Naive thymus-derived CD4-positive, alpha-beta T cell (primary cell): ENCODE measurements around the gene OR2F1. TPM values are rescaled to one million over a fixed set of nuclear protein-coding genes. Genes with fewer than 3 reads are reported as not detected.

Source experiments
- ATAC-seq: fragments of 150-1000 bp; cut with Tn5 transposase; 2 replicates; pipeline ENCODE4 v1.10.0; 2021; ENCODE audit warnings: mild to moderate bottlenecking, moderate library complexity
- CTCF ChIA-PET: fragments of 350-600 bp; sonication (Branson Sonifier 250); formaldehyde crosslinking; loops from one replicate; lab custom pipeline; 2021; ENCODE audit warnings: antibody characterized with exemption; lab: Charles Lee
- POLR2A ChIA-PET: fragments of 350-600 bp; sonication (Branson Sonifier 250); formaldehyde crosslinking; loops from one replicate; lab custom pipeline; 2021; ENCODE audit warnings: antibody characterized with exemption, inconsistent platforms; lab: Charles Lee
- DNase-seq, 9 donors: peaks; one replicate each; pipeline versions ENCODE4 v3.0.0 to v3.0.0-alpha.2; 2020 to 2022; ENCODE audit warnings: mixed read lengths in 1 of 9
- H3K27ac ChIP-seq: one replicate; pipeline ENCODE4 v1.7.0; 2013; ENCODE audit warnings: mild to moderate bottlenecking, low read depth, low read length, moderate library complexity
- H3K27me3 ChIP-seq, 2 donors: one replicate each; pipeline ENCODE4 v1.7.0; 2013; ENCODE audit warnings: low read length in 2 of 2, mild to moderate bottlenecking in 2 of 2, moderate library complexity in 2 of 2; ENCODE audit not compliant: control insufficient read depth in 2 of 2, insufficient read depth in 2 of 2
- H3K36me3 ChIP-seq, 3 experiments: 1 replicate in 2 of 3; 2 replicates in 1 of 3; pipeline ENCODE4 v1.7.0; 2013; ENCODE audit warnings: low read length in 3 of 3, mild to moderate bottlenecking in 3 of 3, moderate library complexity in 1 of 3; ENCODE audit not compliant: insufficient read depth in 3 of 3, control insufficient read depth in 2 of 3
- H3K4me1 ChIP-seq, 2 donors: one replicate each; pipeline ENCODE4 v1.7.0; 2013; ENCODE audit warnings: low read length in 2 of 2, mild to moderate bottlenecking in 2 of 2, moderate library complexity in 1 of 2; ENCODE audit not compliant: control insufficient read depth in 2 of 2, insufficient read depth in 2 of 2
- H3K4me3 ChIP-seq: 2 replicates; pipeline ENCODE4 v1.7.0; 2013; ENCODE audit warnings: mild to moderate bottlenecking, low read length
- H3K9me3 ChIP-seq, 3 experiments: 1 replicate in 2 of 3; 2 replicates in 1 of 3; pipeline ENCODE4 v1.7.0; 2013; ENCODE audit warnings: low read length in 3 of 3; ENCODE audit not compliant: control insufficient read depth in 2 of 3
- H3K27ac Mint-ChIP-seq, 9 donors: one replicate each; pipeline ENCODE4 v1.8.0; 2020 to 2022; ENCODE audit warnings: mixed read lengths in 9 of 9, mild to moderate bottlenecking in 8 of 9, moderate library complexity in 5 of 9, inconsistent platforms in 2 of 9
- H3K27me3 Mint-ChIP-seq, 5 donors: one replicate each; pipeline ENCODE4 v1.8.0; 2021 to 2022; ENCODE audit warnings: mixed read lengths in 5 of 5, mild to moderate bottlenecking in 1 of 5
- H3K36me3 Mint-ChIP-seq, 5 donors: one replicate each; pipeline ENCODE4 v1.8.0; 2020 to 2022; ENCODE audit warnings: mixed read lengths in 5 of 5, mild to moderate bottlenecking in 3 of 5, inconsistent platforms in 1 of 5
- H3K4me1 Mint-ChIP-seq, 7 donors: one replicate each; pipeline ENCODE4 v1.8.0; 2020 to 2022; ENCODE audit warnings: mixed read lengths in 7 of 7, mild to moderate bottlenecking in 3 of 7, inconsistent platforms in 1 of 7
- H3K4me3 Mint-ChIP-seq, 10 donors: one replicate each; pipeline ENCODE4 v1.8.0; 2020 to 2022; ENCODE audit warnings: mild to moderate bottlenecking in 10 of 10, mixed read lengths in 10 of 10, moderate library complexity in 6 of 10, inconsistent platforms in 2 of 10
- H3K9me3 Mint-ChIP-seq, 11 donors: one replicate each; pipeline ENCODE4 v1.8.0; 2020 to 2022; ENCODE audit warnings: mixed read lengths in 11 of 11, mild to moderate bottlenecking in 4 of 11, inconsistent platforms in 1 of 11, moderate library complexity in 1 of 11
- intact Hi-C, 2 donors: fragments of 100-400 bp; cut with micrococcal nuclease; formaldehyde crosslinking; loops; one replicate each; pipeline ENCODE4 v1.15.1; 2023
- polyA plus RNA-seq, 2 donors: library from polyadenylated mRNA; unstranded; fragments of 300-500 nt; fragmentation: Illumina TruSeq; gene quantifications; one replicate each; pipeline ENCODE4 v1.2.3, GENCODE V29; 2021
- total RNA-seq, 6 experiments: library from RNA in 5 of 6; stranded (reverse) in 5 of 6; gene quantifications; 1 replicate in 5 of 6; 2 replicates in 1 of 6; pipeline ENCODE4 v1.2.3 and lab custom pipeline; 2021 to 2026

The OR2F1 gene
- total RNA-seq, result not detected
- polyA plus RNA-seq, result not detected
- total RNA-seq (lab: John Stamatoyannopoulos, UW), result not detected

GRCh38 chr7:143954544-143954943, at the start of gene OR2F1:
TSS of gene OR2F1 (plus strand) at chr7:143954844. CDS start at chr7:143959971, 5,127 bp downstream.
- Mint-ChIP-seq H3K4me1 (no peaks in the 10 kb centered on the region), H3K9me3 (peaks cover 0 to 5% (median 0%) of the 10 kb centered on the region in 11 donors), H3K27me3 (peaks cover 21 to 48% (median 29%) of the 10 kb centered on the region in 5 donors), H3K27ac (no peak within 1 kb of the TSS), H3K4me3 (no peak within 1 kb of the TSS), H3K36me3 (no peaks in the 10 kb centered on the region)
- H3K9me3 ChIP-seq, result no peaks in the 10 kb centered on the region
- ATAC-seq, result no peak
- intact Hi-C loops, result no loop called here
- no peaks in the 10 kb centered on the region for H3K4me1 ChIP-seq
- no peak within 1 kb of the TSS for H3K4me3 ChIP-seq
- peaks cover 0 to 3% of the 10 kb centered on the region in 2 donors for H3K27me3 ChIP-seq
- no peak within 1 kb of the TSS for H3K27ac ChIP-seq
- POLR2A ChIA-PET, result no interaction called here
- CTCF ChIA-PET, result no interaction called here
- no peak for DNase-seq
- no peaks in the 10 kb centered on the region for H3K36me3 ChIP-seq

- intact Hi-C loops, result no loop called here
- no peaks in the 10 kb centered on the region for H3K9me3 ChIP-seq
- H3K36me3 ChIP-seq, result peaks cover 0 to 4% (median 0%) of the 10 kb centered on the region in 3 experiments
Measured at GRCh38 chr7:143905509-143905908, 49.1 kb upstream of the OR2F1 start.

GRCh38 chr7:143906151-143906550, 48.5 kb upstream of the OR2F1 start:
- H3K9me3 ChIP-seq, result no peaks in the 10 kb centered on the region
- H3K27ac Mint-ChIP-seq, result no peak overlapping the region
- no peak for ATAC-seq
- no peak overlapping the region for H3K4me3 ChIP-seq
- intact Hi-C loops, result no loop called here
- no peaks in the 10 kb centered on the region for H3K27me3 ChIP-seq
- no peak for DNase-seq
- POLR2A ChIA-PET, result no interaction called here
- peaks cover 0 to 4% (median 0%) of the 10 kb centered on the region in 3 experiments for H3K36me3 ChIP-seq
- H3K36me3 Mint-ChIP-seq, result no peaks in the 10 kb centered on the region
- peaks cover 2% of the 10 kb centered on the region in 2 donors for H3K4me1 ChIP-seq
- H3K27me3 Mint-ChIP-seq, result peaks cover 0 to 15% (median 0%) of the 10 kb centered on the region in 5 donors
- CTCF ChIA-PET, result interaction anchor here (0.7 kb wide), 1 partner anchor 9 kb away, joined by 3 read pairs; no protein-coding TSS in a partner anchor
- no peaks in the 10 kb centered on the region for H3K9me3 Mint-ChIP-seq
- H3K27ac ChIP-seq, result no peak overlapping the region
- no peak overlapping the region for H3K4me3 Mint-ChIP-seq
- H3K4me1 Mint-ChIP-seq, result peaks cover 0 to 28% (median 19%) of the 10 kb centered on the region in 7 donors

More at GRCh38 chr7:143905509-143905908, 49.1 kb upstream of the OR2F1 start:
- DNase-seq, result no peak
- Mint-ChIP-seq H3K36me3 (no peaks in the 10 kb centered on the region), H3K9me3 (no peaks in the 10 kb centered on the region), H3K4me1 (peaks cover 6 to 34% (median 25%) of the 10 kb centered on the region in 7 donors), H3K4me3 (peak overlapping the region in 1 of 10 donors; percentile 21), H3K27ac (peak overlapping the region in 1 of 9 donors; percentile 5), H3K27me3 (peaks cover 0 to 15% (median 0%) of the 10 kb centered on the region in 5 donors)
- Histone ChIP-seq H3K4me3 (no peak overlapping the region), H3K4me1 (peaks cover 4 to 7% of the 10 kb centered on the region in 2 donors), H3K27me3 (no peaks in the 10 kb centered on the region), H3K27ac (no peak overlapping the region)
- no peak for ATAC-seq
- ChIA-PET CTCF (interaction anchor here (0.7 kb wide), 1 partner anchor 10 kb away, joined by 3 read pairs; no protein-coding TSS in a partner anchor), POLR2A (no interaction called here)

GRCh38 chr7:143906895-143907294, 47.7 kb upstream of the OR2F1 start:
- peaks cover 0 to 23% (median 13%) of the 10 kb centered on the region in 7 donors for H3K4me1 Mint-ChIP-seq
- CTCF ChIA-PET, result no interaction called here
- POLR2A ChIA-PET, result no interaction called here
- H3K9me3 Mint-ChIP-seq, result no peaks in the 10 kb centered on the region
- H3K27ac ChIP-seq, result no peak overlapping the region
- peaks cover 0 to 15% (median 0%) of the 10 kb centered on the region in 5 donors for H3K27me3 Mint-ChIP-seq
- no peaks in the 10 kb centered on the region for H3K4me1 ChIP-seq
- H3K27ac Mint-ChIP-seq, result no peak overlapping the region
- H3K36me3 ChIP-seq, result peaks cover 0 to under 1% (median 0%) of the 10 kb centered on the region in 3 experiments
- H3K36me3 Mint-ChIP-seq, result no peaks in the 10 kb centered on the region
- no peak for DNase-seq
- no peak overlapping the region for H3K4me3 Mint-ChIP-seq
- no peaks in the 10 kb centered on the region for H3K9me3 ChIP-seq
- no peaks in the 10 kb centered on the region for H3K27me3 ChIP-seq
- no peak for ATAC-seq
- intact Hi-C loops, result no loop called here
- no peak overlapping the region for H3K4me3 ChIP-seq

- no peaks in the 10 kb centered on the region for H3K36me3 ChIP-seq
- DNase-seq (no peak), ATAC-seq (no peak)
- H3K9me3 ChIP-seq, result no peaks in the 10 kb centered on the region
- peaks cover 0 to 15% (median 0%) of the 10 kb centered on the region in 5 donors for H3K27me3 Mint-ChIP-seq
- H3K9me3 Mint-ChIP-seq, result no peaks in the 10 kb centered on the region
- H3K36me3 Mint-ChIP-seq, result no peaks in the 10 kb centered on the region
- POLR2A ChIA-PET, result no interaction called here
- H3K4me1 Mint-ChIP-seq, result peaks cover 0 to 12% (median 4%) of the 10 kb centered on the region in 7 donors
- no peak overlapping the region for H3K27ac Mint-ChIP-seq
- no peaks in the 10 kb centered on the region for H3K4me1 ChIP-seq
- no peak overlapping the region for H3K4me3 Mint-ChIP-seq
- no peak overlapping the region for H3K4me3 ChIP-seq
- intact Hi-C loops, result no loop called here
- peaks cover 0 to 3% of the 10 kb centered on the region in 2 donors for H3K27me3 ChIP-seq
- CTCF ChIA-PET, result no interaction called here
- no peak overlapping the region for H3K27ac ChIP-seq
Measured at GRCh38 chr7:143908120-143908519, 46.5 kb upstream of the OR2F1 start.

GRCh38 chr7:143909863-143910262, 44.8 kb upstream of the OR2F1 start:
- CTCF ChIA-PET, result no interaction called here

More at GRCh38 chr7:143909863-143910262, 44.8 kb upstream of the OR2F1 start:
- POLR2A ChIA-PET, result no interaction called here
- intact Hi-C loops, result no loop called here
- Histone ChIP-seq H3K9me3 (no peaks in the 10 kb centered on the region), H3K27me3 (peaks cover 0 to 3% of the 10 kb centered on the region in 2 donors), H3K27ac (no peak overlapping the region), H3K36me3 (no peaks in the 10 kb centered on the region), H3K4me3 (no peak overlapping the region), H3K4me1 (no peaks in the 10 kb centered on the region)
- no peak for ATAC-seq
- Mint-ChIP-seq H3K4me1 (no peaks in the 10 kb centered on the region), H3K36me3 (no peaks in the 10 kb centered on the region), H3K9me3 (no peaks in the 10 kb centered on the region), H3K27ac (no peak overlapping the region), H3K27me3 (peaks cover 0 to 21% (median 0%) of the 10 kb centered on the region in 5 donors), H3K4me3 (no peak overlapping the region)
- DNase-seq, result no peak
